ENCODE data around the gene EOMES.

EOMES gene

GRCh38 chr3:27719314-27720003, 2.7 kb downstream of the EOMES start:
- DNase-seq = no peak

DNA sequence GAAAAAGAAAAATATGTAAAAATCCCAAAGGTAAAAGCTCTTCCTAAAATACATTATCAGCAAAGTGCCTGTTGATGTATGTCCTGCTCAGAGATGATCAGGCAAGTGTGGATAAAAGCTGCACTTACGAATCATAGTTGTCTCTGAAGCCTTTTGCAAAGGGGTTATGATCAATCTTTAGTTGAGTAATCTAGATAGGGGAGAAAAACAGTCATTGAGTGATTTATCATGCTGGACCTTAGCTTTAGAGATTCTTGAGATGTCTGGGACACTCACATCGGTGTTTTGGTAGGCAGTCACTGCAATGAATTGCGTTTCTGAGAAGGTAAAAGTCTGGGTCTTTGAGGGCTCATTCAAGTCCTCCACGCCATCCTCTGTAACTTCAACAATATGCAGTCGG, 3.7 kb downstream of the EOMES start:
- DNase-seq = no peak

DNA sequence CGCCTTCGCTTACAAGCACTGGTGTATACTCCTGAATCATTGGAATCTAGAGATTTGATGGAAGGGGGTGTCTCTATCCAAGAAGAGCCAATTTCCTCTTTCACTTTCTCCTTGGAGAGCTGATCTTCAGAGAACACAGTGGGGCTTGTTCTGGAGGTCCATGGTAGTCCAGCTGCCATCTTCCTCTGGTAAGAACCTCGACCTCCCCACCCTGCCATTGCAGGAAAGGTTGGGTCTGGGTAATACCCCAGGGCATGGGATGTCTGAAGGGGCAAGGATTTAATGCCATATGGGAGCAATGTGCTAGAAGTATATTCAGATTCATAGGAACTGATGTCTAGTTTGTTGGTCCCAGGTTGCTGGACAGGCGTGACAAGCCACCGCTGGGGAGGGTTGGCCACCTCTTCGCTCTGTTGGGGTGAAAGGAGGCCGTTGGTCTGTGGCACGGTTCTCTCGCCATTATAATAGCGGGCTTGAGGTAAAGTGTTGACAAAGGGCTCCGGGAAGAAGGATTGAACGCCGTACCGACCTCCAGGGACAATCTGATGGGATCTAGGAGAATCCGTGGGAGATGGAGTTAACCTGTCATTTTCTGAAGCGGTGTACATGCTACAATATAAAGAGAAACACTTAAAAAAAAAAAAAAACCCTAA, 4.8 kb downstream of the EOMES start:
- DNase-seq = no peak

DNA sequence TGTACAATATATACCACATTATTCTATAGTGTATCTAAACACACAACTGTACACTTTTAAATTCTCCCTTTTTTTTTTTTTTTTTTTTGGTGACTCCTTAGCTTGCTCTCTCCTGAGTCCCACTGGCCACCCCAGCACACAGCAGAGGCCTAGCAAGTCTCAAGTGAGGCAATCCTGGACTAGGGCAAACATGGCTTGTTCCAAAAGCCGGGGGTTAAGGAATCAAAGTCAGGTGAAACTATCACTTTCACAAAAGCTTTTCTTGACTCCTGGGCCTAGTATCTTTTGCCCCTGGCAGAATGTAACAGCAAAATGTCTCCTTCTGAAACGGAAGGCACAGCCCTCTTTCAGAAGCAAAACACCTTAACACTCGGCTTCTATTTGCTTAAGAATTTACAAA, 5.8 kb downstream of the EOMES start:
- no peak for DNase-seq

- DNase-seq = no peak
Measured at GRCh38 chr3:27715863-27716262, 6.3 kb downstream of the EOMES start.

DNA sequence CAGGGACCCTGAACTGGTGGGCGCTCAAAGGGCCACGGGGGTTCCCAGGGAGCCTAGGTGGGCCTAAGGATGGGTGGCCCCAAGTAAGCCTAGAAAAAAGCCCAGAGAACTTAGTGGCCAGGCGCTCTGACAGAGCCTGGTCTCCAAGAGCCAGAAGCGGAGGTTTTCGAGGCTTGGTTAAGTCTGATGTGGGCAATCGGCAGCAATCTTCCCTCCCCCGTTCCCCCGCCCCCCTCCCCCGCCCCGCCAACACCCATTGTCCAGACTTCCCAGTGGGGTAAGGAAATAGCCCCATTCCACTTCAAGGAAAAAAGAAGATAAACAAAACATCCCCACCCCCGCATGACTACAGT, 6.7 kb downstream of the EOMES start:
- DNase-seq = no peak

GRCh38 chr3:27714692-27715453, 7.2 kb downstream of the EOMES start:
- no peak for DNase-seq

DNA sequence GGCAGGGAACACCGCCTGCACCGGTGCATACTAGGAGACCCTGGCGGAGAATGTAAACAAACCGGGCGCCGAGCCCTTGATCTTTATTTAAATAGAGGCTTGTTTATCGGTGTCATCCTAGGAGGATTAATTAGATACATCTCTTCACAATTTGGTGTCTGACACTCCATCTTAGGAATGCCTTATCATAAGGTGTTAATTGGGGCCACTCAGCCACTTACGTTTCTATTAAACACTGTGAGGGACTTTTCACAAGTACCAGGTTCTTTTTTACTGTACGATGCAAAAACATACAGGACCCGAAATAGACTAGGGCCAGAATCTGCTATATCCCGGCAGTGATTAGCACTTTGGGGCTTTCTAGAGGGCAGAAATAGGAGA, 8.0 kb downstream of the EOMES start:
- no peak for DNase-seq

DNA sequence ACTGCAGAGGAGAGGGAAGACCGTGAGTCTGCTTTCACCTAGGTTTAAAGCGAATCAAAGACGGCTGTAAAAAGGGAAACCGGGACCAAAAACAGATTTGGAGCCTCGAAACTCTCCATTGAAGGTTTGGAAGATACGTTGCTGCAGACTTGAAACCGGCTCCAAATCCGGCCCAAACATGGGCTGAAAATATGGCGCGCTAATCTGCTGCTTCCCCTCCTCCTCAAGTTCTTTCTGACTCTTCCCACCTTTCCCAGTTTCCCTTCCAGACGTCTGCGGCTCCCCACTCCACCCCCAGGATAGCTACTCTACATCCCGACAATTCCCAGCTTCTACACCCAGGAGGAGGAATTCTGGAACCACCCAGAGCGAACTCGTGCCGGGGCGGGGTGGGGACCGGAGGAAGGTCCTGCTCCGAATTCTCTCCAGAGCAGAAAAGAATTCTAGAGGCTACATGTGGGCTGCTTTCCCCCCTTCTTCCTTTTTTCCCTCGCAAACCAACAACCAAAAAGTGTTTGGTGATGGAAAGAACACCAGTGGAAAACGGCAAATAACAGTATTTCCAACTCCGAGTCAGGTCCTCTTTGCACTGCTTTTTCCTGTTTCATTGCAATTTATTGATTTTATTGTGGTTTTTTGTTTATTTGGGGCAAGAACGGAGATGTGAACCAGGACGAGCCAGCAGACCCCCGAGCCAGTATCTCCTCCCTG, 8.5 kb downstream of the EOMES start:
- DNase-seq = no peak

DNA sequence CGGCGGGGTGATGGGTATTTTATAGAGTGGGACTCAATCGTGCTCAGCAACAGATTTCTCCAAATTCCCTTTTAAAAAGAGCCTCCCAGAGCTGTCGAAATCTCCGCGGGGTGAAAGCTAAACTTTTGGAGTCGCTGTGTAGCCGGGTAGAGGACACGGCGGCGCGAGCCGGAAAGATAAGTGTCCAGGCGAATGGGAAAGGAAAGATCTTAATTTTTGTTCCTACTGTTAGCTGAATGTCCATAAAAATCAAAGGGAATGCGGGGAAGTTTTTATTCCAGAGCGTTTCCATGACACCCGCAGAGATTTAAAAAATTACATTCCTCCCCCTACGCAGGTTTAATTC, 9.1 kb downstream of the EOMES start:
- DNase-seq = no peak

DNA sequence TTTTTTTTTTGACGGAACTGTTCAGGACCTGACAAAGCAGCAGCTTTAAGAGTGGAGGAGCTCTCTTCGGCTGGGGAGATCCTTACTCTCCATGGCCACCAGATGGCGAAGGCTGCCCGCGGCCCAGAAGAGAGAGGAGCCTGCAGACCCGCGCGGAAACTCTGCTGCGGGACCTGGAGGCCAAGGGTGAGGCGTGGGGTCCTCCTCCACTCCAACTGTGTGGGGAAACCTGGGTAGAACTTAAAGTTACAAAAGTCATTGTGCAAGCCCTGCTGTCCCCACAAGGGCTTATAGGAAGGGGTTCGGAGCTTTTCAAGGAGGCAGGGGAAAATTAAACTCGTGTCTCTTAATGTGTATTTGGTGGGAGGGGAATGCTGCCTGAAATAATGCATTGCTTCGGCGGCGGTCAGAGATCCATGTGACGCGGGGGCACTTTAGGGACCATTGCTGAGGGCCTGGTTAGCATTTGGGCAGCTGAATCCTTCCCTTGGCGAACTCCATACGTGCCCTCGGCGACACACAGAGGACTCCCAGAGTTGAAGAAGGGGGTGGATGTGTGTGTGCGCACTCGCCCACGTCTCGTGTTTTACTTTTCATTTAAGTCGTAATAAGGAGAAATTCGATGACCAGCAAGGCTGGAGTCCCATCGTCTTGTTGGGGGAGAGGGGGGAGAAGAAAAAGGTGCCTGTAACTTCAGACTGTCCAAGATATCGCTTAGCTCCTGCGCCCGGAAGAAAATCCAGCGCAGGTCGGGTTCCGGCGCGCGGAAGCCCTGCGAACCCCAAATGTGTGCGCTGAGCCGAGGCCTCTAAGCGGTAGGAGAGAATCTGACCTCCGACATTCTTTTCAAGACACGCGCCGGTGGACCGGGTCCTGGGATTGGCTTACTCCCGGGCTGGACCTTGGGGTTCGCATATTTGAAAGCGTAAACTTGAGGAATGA, 9.7 kb downstream of the EOMES start:
- DNase-seq = peak; percentile 70

DNA sequence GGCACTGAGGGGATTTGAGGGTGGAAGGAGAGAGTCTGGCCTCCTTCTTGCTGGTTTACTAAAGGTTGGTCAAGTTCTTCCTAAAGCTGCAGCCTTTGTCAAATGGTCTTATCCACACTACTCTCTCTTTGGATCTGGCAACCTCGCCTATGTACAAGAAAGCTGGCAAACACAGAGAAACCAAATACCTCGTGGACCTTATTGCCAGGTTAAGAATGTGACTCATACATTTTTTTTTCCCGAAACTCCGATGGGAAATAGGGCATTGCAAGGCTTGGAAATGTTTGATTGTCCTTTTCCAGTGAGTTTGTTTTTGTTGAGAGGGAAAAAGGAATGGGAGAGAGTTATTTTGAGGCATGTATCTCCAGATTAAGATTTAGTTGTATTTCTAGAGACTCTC, 13.9 kb downstream of the EOMES start:
- no peak for DNase-seq

DNA sequence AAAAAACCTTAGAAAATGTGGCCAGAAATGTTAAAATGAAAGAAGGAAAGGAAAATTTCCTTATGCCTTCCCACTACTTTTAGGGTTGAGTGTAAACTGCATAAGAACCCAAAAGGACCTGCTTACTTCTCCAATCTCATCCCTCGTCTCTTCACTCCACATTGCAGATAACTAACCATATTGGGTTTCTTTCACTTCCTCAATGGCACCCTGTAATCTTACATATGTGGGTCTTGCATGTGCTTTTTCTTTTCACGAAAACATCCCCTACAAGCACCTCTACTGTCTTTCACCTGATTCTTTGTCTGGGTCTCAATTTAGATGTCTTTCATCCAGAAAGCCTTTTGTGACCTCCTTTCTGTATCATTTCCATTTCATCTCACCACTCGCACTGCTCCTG, 23.1 kb downstream of the EOMES start:
- no peak for DNase-seq

DNA sequence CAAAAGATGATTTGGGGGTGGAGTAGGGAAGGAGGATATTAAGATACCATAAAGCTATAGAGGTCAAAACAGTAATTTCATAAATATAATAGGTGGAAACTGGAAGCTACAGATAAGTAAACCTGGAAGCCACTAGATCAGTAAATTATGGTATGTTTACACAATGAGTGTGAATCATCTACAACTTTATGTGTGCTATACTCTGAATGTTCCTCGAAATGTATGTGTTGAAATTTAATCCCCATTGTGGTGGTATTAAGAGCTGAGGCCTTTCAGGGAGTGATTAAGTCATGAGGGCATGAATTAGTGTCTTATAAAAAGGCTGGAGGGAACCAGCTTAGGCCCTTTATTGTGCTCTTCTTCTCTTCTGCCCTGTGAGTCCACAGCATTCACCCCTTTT, 25.2 kb downstream of the EOMES start:
- DNase-seq = no peak

DNA sequence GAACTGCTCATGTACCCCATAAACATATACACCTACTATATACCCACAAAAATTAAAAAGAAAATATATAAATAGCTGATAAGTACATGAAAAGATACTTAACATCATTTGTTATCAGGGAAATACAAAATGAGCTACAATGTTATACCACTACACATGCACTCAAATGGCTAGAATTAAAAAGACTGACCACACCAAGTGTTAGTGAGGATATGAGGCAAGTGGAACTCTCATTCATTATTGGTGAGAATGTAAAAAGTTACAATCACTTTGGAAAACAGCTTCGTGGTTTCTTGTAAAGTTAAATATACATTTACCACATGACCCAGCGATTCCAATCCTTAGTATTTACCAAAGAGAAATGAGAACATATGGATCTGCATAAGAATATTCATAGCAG, 26.5 kb downstream of the EOMES start:
- no peak for DNase-seq

DNA sequence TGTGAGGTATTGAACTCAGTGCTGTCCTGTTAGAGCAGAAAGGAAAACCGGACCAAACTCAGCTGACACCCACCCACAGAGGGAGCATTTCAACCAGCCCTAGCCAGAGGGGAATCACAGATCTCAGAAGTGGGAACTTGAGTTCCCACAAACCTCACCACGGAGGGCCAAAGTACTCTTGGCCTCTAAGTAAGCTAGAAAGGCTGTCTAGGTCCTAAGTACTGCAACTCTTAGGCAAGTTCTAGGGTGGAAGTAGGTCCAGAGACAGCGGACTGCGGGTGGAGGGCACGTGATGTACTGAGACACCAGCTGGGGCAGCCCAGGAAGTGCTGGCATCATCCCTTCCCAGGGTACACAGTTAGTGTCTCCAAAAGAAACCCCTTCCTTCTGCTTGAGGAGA, 34.1 kb downstream of the EOMES start:
- no peak for DNase-seq

GRCh38 chr3:27686642-27687041, 35.5 kb downstream of the EOMES start:
- no peak for DNase-seq

- DNase-seq = no peak
Measured at GRCh38 chr3:27685474-27685873, 36.6 kb downstream of the EOMES start.

- no peak for DNase-seq
Measured at GRCh38 chr3:27684302-27684701, 37.8 kb downstream of the EOMES start.

- DNase-seq = peak; percentile 55
Measured at GRCh38 chr3:27681249-27681748, 40.8 kb downstream of the EOMES start.

GRCh38 chr3:27680517-27681246, 41.4 kb downstream of the EOMES start:
- DNase-seq = no peak

- DNase-seq = no peak
Measured at GRCh38 chr3:27679691-27680090, 42.4 kb downstream of the EOMES start.

Measured in RPMI8226 (cell line).